HEK293 (cell line): ENCODE results near the gene SPTLC3.

ENCODE experiments used
- CTCF ChIA-PET: fragments of 350-600 bp; formaldehyde crosslinking; extraction: SDS; loops from one replicate; lab custom pipeline; 2021; ENCODE audit warnings: antibody characterized with exemption; lab: Yijun Ruan, JAX
- POLR2A ChIA-PET: fragments of 300-600 bp; formaldehyde crosslinking; extraction: SDS; loops from one replicate; lab custom pipeline; 2020; ENCODE audit warnings: antibody characterized with exemption, inconsistent platforms; lab: Yijun Ruan, JAX
- H3K27ac ChIP-seq: fragments of 200-500 bp; sonication (Bioruptor generic); 2 replicates; pipeline ENCODE4 v1.5.1; 2014; ENCODE audit warnings: low read depth, low read length, control low read depth, inconsistent platforms; ENCODE audit errors: extremely low read depth
- H3K36me3 ChIP-seq, 2 experiments: fragments of 200-500 bp in 1 of 2; sonication (Bioruptor generic) in 1 of 2; 1 replicate in 1 of 2; 2 replicates in 1 of 2; pipeline ENCODE4 v1.5.1; 2014 to 2017; ENCODE audit warnings: inconsistent platforms in 2 of 2, low read length in 2 of 2; ENCODE audit not compliant: control insufficient read depth in 2 of 2, insufficient read depth in 1 of 2
- H3K4me1 ChIP-seq: fragments of 200-500 bp; sonication (Bioruptor generic); 2 replicates; pipeline ENCODE4 v1.5.1; 2014; ENCODE audit warnings: mild to moderate bottlenecking, low read length, inconsistent platforms; ENCODE audit not compliant: control insufficient read depth, insufficient read depth
- H3K4me3 ChIP-seq: 2 replicates; pipeline ENCODE4 v1.5.1; 2011; ENCODE audit warnings: low read depth, mild to moderate bottlenecking, control low read depth, low read length, moderate library complexity
- H3K9me3 ChIP-seq: fragments of 200-500 bp; sonication (Bioruptor generic); 2 replicates; pipeline ENCODE4 v1.5.1; 2014; ENCODE audit warnings: low read depth, low read length, inconsistent platforms; ENCODE audit not compliant: control insufficient read depth, insufficient read depth
- HOXC10 ChIP-seq: sonication (generic); formaldehyde crosslinking; IDR thresholded peaks from 2 replicates; pipeline ENCODE4 v1.8.1; 2023; ENCODE audit warnings: mild to moderate bottlenecking, missing genetic modification reagents
- HOXD13 ChIP-seq: sonication (generic); formaldehyde crosslinking; IDR thresholded peaks from 2 replicates; pipeline ENCODE4 v1.8.0; 2022; ENCODE audit warnings: missing genetic modification reagents, borderline replicate concordance
- KLF16 ChIP-seq: fragments of 450-650 bp; formaldehyde crosslinking; IDR thresholded peaks from 2 replicates; pipeline ENCODE4 v1.5.1; 2017; ENCODE audit warnings: missing biosample characterization, missing genetic modification characterization
- YY1 ChIP-seq: fragments of 450-650 bp; formaldehyde crosslinking; IDR thresholded peaks from 2 replicates; pipeline ENCODE4 v1.5.1; 2018; ENCODE audit warnings: missing biosample characterization, missing genetic modification characterization
- ZNF157 ChIP-seq: fragments of 450-650 bp; formaldehyde crosslinking; IDR thresholded peaks from 2 replicates; pipeline ENCODE4 v1.5.1; 2016; ENCODE audit warnings: missing biosample characterization, missing genetic modification characterization
- ZNF223 ChIP-seq: fragments of 450-650 bp; formaldehyde crosslinking; IDR thresholded peaks from 2 replicates; pipeline ENCODE4 v1.5.1; 2016; ENCODE audit warnings: missing biosample characterization, missing genetic modification characterization
- ZNF423 ChIP-seq: fragments of 450-650 bp; formaldehyde crosslinking; IDR thresholded peaks from 2 replicates; pipeline ENCODE4 v1.5.1; 2016; ENCODE audit warnings: missing biosample characterization, missing genetic modification characterization
- ZNF530 ChIP-seq: fragments of 450-650 bp; formaldehyde crosslinking; IDR thresholded peaks from 2 replicates; pipeline ENCODE4 v1.5.1; 2016; ENCODE audit warnings: low read depth, missing biosample characterization, missing genetic modification characterization
- ZNF555 ChIP-seq: fragments of 450-650 bp; formaldehyde crosslinking; conservative IDR thresholded peaks from 2 replicates; pipeline ENCODE4 v1.5.1; 2017; ENCODE audit warnings: missing biosample characterization, mild to moderate bottlenecking, missing genetic modification characterization, inconsistent platforms
- ZNF600 ChIP-seq: fragments of 450-650 bp; formaldehyde crosslinking; IDR thresholded peaks from 2 replicates; pipeline ENCODE4 v1.5.1; 2016; ENCODE audit warnings: missing biosample characterization, missing genetic modification characterization
- ZNF701 ChIP-seq: fragments of 450-650 bp; formaldehyde crosslinking; IDR thresholded peaks from 2 replicates; pipeline ENCODE4 v1.5.1; 2016; ENCODE audit warnings: missing biosample characterization, missing genetic modification characterization
- ZNF76 ChIP-seq: fragments of 450-650 bp; formaldehyde crosslinking; IDR thresholded peaks from 2 replicates; pipeline ENCODE4; 2016; ENCODE audit warnings: low read depth, missing biosample characterization, missing genetic modification characterization, borderline replicate concordance
- ZNF776 ChIP-seq: fragments of 450-650 bp; formaldehyde crosslinking; IDR thresholded peaks from 2 replicates; pipeline ENCODE4 v1.5.0; 2017; ENCODE audit warnings: missing biosample characterization, missing genetic modification characterization, borderline replicate concordance
- TF ChIP-seq, protein P1 (sequence below): fragments of 450-650 bp; formaldehyde crosslinking; IDR thresholded peaks from 2 replicates; pipeline ENCODE4 v1.5.1; 2016; ENCODE audit warnings: missing biosample characterization, missing genetic modification characterization
- TF ChIP-seq, protein P2 (sequence below): fragments of 450-650 bp; formaldehyde crosslinking; IDR thresholded peaks from 2 replicates; pipeline ENCODE4 v1.5.1; 2016; ENCODE audit warnings: missing biosample characterization, missing genetic modification characterization
- TF ChIP-seq, protein P3 (sequence below): fragments of 450-650 bp; formaldehyde crosslinking; IDR thresholded peaks from 2 replicates; pipeline ENCODE4 v1.5.1; 2016; ENCODE audit warnings: missing biosample characterization, missing genetic modification characterization
- TF ChIP-seq, protein P4 (sequence below): fragments of 450-650 bp; formaldehyde crosslinking; conservative IDR thresholded peaks from 2 replicates; pipeline ENCODE4 v1.5.1; 2016; ENCODE audit warnings: low read depth, missing biosample characterization, missing genetic modification characterization
- TF ChIP-seq, protein P5 (sequence below): fragments of 450-650 bp; formaldehyde crosslinking; IDR thresholded peaks from 2 replicates; pipeline ENCODE4 v1.5.1; 2016; ENCODE audit warnings: missing biosample characterization, missing genetic modification characterization
- TF ChIP-seq, protein P6 (sequence below): fragments of 450-650 bp; formaldehyde crosslinking; IDR thresholded peaks from 2 replicates; pipeline ENCODE4 v1.5.1; 2016; ENCODE audit warnings: missing biosample characterization, missing genetic modification characterization

Gene SPTLC3

DNA sequence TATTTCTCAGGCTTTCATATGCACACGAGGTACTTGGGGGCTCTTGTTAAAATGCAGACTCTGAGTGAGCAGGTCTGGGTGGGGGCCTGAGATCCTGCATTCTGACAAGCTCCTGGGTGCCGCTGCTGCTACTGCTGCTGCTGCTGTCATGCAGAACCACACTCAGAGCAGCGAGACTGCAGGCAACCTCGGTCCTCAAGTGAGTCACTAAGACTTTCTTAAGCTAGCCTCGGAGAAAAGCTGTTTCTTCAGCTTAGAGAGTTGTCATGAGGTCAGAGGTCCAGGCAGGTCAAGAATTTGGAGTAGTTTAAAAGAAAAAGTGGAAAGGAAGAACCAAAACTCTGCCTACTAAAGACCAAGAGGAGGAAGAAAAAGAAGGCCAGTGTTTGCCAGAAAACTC, 92.9 kb downstream of the SPTLC3 start:
- ChIA-PET CTCF (interaction anchor here (0.5 to 2.7 kb wide), 6 partner anchors 18 to 1426 kb away, joined by 3 to 10 read pairs (median 3); no protein-coding TSS in a partner anchor), POLR2A (interaction anchor here (0.5 kb wide), 1 partner anchor 585 kb away, joined by 3 read pairs; no protein-coding TSS in a partner anchor)
- Histone ChIP-seq H3K36me3 (no peaks in the 10 kb centered on the region), H3K9me3 (no peaks in the 10 kb centered on the region), H3K4me3 (no peak overlapping the region), H3K4me1 (no peaks in the 10 kb centered on the region), H3K27ac (no peak overlapping the region)
- TF ChIP-seq ZNF157 (tag by site-specific recombination), result no peak
- TF ChIP-seq, protein P1, sequence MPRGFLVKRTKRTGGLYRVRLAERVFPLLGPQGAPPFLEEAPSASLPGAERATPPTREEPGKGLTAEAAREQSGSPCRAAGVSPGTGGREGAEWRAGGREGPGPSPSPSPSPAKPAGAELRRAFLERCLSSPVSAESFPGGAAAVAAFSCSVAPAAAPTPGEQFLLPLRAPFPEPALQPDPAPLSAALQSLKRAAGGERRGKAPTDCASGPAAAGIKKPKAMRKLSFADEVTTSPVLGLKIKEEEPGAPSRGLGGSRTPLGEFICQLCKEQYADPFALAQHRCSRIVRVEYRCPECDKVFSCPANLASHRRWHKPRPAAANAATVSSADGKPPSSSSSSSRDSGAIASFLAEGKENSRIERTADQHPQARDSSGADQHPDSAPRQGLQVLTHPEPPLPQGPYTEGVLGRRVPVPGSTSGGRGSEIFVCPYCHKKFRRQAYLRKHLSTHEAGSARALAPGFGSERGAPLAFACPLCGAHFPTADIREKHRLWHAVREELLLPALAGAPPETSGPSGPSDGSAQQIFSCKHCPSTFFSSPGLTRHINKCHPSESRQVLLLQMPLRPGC (tag by site-specific recombination), result no peak
- no peak for TF ChIP-seq ZNF223 (tag by site-specific recombination)
- TF ChIP-seq, protein P2, sequence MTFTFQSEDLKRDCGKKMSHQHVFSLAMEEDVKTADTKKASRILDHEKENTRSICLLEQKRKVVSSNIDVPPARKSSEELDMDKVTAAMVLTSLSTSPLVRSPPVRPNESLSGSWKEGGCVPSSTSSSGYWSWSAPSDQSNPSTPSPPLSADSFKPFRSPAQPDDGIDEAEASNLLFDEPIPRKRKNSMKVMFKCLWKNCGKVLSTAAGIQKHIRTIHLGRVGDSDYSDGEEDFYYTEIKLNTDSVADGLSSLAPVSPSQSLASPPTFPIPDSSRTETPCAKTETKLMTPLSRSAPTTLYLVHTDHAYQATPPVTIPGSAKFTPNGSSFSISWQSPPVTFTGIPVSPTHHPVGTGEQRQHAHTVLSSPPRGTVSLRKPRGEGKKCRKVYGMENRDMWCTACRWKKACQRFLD (tag by site-specific recombination), result no peak
- no peak for TF ChIP-seq KLF16
- TF ChIP-seq, protein P3, sequence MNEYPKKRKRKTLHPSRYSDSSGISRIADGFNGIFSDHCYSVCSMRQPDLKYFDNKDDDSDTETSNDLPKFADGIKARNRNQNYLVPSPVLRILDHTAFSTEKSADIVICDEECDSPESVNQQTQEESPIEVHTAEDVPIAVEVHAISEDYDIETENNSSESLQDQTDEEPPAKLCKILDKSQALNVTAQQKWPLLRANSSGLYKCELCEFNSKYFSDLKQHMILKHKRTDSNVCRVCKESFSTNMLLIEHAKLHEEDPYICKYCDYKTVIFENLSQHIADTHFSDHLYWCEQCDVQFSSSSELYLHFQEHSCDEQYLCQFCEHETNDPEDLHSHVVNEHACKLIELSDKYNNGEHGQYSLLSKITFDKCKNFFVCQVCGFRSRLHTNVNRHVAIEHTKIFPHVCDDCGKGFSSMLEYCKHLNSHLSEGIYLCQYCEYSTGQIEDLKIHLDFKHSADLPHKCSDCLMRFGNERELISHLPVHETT, result no peak
- no peak for TF ChIP-seq ZNF776 (tag by site-specific recombination)
- TF ChIP-seq, protein P4, sequence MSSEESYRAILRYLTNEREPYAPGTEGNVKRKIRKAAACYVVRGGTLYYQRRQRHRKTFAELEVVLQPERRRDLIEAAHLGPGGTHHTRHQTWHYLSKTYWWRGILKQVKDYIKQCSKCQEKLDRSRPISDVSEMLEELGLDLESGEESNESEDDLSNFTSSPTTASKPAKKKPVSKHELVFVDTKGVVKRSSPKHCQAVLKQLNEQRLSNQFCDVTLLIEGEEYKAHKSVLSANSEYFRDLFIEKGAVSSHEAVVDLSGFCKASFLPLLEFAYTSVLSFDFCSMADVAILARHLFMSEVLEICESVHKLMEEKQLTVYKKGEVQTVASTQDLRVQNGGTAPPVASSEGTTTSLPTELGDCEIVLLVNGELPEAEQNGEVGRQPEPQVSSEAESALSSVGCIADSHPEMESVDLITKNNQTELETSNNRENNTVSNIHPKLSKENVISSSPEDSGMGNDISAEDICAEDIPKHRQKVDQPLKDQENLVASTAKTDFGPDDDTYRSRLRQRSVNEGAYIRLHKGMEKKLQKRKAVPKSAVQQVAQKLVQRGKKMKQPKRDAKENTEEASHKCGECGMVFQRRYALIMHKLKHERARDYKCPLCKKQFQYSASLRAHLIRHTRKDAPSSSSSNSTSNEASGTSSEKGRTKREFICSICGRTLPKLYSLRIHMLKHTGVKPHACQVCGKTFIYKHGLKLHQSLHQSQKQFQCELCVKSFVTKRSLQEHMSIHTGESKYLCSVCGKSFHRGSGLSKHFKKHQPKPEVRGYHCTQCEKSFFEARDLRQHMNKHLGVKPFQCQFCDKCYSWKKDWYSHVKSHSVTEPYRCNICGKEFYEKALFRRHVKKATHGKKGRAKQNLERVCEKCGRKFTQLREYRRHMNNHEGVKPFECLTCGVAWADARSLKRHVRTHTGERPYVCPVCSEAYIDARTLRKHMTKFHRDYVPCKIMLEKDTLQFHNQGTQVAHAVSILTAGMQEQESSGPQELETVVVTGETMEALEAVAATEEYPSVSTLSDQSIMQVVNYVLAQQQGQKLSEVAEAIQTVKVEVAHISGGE (tag by site-specific recombination), result no peak
- no peak for TF ChIP-seq ZNF701
- TF ChIP-seq, protein P5, sequence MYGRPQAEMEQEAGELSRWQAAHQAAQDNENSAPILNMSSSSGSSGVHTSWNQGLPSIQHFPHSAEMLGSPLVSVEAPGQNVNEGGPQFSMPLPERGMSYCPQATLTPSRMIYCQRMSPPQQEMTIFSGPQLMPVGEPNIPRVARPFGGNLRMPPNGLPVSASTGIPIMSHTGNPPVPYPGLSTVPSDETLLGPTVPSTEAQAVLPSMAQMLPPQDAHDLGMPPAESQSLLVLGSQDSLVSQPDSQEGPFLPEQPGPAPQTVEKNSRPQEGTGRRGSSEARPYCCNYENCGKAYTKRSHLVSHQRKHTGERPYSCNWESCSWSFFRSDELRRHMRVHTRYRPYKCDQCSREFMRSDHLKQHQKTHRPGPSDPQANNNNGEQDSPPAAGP (tag by site-specific recombination), result no peak
- TF ChIP-seq, protein P6, sequence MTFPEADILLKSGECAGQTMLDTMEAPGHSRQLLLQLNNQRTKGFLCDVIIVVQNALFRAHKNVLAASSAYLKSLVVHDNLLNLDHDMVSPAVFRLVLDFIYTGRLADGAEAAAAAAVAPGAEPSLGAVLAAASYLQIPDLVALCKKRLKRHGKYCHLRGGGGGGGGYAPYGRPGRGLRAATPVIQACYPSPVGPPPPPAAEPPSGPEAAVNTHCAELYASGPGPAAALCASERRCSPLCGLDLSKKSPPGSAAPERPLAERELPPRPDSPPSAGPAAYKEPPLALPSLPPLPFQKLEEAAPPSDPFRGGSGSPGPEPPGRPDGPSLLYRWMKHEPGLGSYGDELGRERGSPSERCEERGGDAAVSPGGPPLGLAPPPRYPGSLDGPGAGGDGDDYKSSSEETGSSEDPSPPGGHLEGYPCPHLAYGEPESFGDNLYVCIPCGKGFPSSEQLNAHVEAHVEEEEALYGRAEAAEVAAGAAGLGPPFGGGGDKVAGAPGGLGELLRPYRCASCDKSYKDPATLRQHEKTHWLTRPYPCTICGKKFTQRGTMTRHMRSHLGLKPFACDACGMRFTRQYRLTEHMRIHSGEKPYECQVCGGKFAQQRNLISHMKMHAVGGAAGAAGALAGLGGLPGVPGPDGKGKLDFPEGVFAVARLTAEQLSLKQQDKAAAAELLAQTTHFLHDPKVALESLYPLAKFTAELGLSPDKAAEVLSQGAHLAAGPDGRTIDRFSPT (tag by site-specific recombination), result no peak
- no peak for TF ChIP-seq ZNF555 (tag by site-specific recombination)
- no peak for TF ChIP-seq HOXC10 (CRISPR knock-in tag)
- TF ChIP-seq ZNF76, result no peak
- no peak for TF ChIP-seq YY1 (tag by site-specific recombination)
- no peak for TF ChIP-seq ZNF423 (tag by site-specific recombination)
- TF ChIP-seq ZNF600 (tag by site-specific recombination), result no peak
- TF ChIP-seq HOXD13 (CRISPR knock-in tag), result no peak
- TF ChIP-seq ZNF530 (tag by site-specific recombination), result no peak
